ENCODE measurements around the gene SIN3B. TPM values are rescaled to one million over a fixed set of nuclear protein-coding genes. Genes with fewer than 3 reads are reported as not detected.
"Not testable (repeated sequence)": the region's sequence is repeated elsewhere in the genome, so short reads cannot be mapped to it uniquely, and the experiment has no call there.

Gene SIN3B
- polyA plus RNA-seq, 1 donor: 82.8 TPM

DNA sequence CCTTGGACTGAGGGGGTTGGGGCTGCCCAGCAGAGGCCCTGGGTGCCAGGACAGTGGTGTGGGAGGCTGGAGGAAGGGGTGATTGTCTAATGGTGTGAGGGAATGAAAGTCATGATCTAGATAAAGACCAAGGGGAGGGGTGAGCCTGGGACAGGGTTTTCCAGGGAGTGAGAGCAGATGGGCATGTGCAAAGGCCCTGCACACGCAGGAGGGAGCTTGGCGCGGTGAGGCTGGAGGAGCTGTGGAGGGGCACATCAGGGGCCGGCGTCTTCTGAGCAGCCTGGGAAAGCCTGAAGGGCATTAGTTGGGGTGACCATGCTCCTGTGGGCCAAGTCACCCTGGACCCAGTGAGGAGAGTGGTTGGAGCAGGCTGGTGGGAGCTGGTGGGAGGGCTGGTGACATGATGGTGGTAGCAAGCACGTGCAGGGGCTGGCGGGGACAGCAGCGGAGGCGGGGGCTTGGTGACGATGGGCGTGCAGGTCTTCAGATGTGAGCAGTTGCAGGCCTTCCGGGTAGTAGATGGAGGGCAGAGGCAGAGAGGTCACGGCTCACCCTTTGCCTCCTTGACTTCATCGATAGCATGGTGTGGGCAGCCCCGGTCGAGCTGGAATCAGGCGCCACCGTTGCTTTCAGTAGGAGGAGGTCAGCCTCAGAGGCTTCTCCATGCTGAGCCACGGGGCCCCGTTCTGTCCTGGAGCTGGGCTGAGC is 39.4 kb downstream of the SIN3B start:
- no peak for DNase-seq

- DNase-seq: no peak
Measured at GRCh38 chr19:16869331-16869972, 40.3 kb downstream of the SIN3B start.

DNA sequence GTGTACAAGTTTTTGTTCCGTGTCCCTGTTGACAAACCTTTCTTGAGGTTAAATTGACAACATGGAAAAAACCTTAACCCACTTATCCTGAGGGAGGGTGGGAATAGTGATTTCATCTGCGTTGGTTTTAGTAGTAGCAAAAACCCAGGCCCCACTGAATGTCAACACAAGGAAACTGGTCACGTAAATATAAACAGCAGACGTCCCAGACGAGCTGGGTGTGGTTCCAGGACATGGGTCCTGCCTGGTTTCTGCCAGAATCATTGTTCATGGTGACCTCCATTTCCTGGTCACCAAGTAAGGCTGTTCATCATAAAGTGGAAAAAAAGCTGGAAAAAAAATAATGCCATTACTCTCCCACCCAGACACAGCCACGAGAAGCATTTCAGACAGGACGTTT is 42.7 kb downstream of the SIN3B start:
- no peak for DNase-seq

DNA sequence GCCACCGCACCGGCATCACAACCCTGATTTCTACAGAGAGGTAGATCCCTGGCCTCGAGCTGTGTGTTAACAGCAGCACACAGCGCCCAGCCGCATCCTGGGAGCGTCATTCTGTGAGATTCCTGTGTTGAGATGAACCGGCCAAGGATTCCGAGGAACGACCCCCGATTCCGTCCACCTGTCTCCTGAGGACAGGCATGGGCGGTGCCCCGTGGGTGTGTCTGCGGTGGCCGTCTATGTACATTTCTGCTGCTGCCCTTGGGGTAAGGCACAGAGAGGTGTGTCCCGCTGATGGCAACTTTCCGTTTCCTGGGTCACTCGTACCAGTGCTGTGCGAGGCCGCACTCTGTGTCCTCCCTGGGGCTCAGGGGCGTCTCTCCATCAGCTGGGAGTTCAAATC is 43.5 kb downstream of the SIN3B start:
- no peak for DNase-seq

DNA sequence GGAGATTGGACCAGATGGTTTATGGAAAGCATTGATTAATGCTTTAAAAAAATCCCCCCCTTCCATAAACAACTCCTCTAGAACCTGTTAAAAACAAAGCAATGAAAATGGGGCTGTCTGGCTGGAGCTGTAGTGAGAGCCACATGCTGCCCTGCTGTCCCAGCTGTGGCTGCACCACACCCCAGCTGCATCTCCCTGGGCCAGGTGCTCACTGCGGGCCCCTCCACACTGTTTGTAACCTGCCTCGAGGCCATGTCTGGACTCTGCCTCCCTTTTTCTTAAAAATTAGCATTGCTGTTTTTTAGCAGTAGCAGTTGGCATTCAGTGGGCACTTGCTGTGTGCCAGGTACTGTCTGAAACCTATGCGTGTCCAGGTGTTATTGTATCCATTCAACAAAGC is 44.4 kb downstream of the SIN3B start:
- DNase-seq: no peak

DNA sequence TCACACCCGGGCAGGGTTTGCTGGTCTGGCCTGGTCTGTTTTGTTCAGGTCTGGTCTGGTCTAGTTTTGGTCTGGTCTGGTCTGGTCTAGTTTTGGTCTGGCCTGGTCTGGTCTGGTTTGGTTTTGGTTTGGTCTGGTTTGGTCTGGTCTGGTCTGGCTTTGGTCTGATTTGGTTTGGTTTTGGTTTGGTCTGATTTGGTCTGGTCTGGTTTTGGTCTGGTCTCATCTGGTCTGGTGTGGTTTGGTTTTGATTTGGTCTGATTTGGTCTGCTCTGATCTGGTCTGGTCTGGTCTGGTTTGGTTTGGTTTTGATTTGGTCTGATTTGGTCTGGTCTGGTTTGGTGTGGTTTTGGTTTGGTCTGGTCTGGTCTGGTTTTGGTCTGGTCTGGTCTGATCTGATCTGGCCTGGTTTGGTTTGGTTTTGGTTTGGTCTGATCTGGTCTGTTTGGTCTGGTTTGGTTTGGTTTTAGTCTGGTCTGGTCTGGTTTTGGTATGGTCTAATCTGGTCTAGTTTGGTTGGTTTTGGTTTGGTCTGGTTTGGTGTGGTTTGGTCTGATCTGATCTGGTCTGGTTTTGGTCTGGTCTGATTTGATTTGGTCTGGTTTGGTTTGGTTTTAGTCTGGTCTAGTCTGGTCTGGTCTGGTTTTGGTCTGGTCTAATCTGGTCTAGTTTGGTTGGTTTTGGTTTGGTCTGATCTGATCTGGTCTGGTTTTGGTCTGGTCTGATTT is 45.2 kb downstream of the SIN3B start:
- DNase-seq: no peak

- not testable (repeated sequence) for DNase-seq
Measured at GRCh38 chr19:16874978-16875299, 45.7 kb downstream of the SIN3B start.

- DNase-seq: no peak
Measured at GRCh38 chr19:16875584-16876555, 46.7 kb downstream of the SIN3B start.

- DNase-seq: no peak
Measured at GRCh38 chr19:16876904-16877361, 47.7 kb downstream of the SIN3B start.

DNA sequence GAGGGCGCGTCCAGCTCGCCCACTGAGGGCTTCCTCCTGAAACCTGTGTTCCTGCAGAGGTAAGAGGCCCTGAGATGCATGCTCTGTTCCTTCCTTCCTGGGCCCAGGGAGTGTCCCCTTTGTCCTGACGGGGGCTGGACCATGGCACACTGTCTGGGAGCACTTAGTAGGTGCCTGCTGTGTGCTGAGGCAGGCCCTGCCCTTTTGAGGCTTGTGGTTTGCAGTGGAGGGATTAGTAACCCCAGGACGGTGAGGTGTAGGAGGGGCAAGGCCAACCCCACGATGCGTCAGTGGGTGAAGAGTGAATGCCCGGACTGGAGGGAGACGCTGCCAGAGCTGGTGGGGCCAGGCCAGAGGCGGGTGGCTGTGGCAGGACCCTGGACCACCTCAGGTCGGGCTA is 48.4 kb downstream of the SIN3B start:
- DNase-seq: no peak

DNA sequence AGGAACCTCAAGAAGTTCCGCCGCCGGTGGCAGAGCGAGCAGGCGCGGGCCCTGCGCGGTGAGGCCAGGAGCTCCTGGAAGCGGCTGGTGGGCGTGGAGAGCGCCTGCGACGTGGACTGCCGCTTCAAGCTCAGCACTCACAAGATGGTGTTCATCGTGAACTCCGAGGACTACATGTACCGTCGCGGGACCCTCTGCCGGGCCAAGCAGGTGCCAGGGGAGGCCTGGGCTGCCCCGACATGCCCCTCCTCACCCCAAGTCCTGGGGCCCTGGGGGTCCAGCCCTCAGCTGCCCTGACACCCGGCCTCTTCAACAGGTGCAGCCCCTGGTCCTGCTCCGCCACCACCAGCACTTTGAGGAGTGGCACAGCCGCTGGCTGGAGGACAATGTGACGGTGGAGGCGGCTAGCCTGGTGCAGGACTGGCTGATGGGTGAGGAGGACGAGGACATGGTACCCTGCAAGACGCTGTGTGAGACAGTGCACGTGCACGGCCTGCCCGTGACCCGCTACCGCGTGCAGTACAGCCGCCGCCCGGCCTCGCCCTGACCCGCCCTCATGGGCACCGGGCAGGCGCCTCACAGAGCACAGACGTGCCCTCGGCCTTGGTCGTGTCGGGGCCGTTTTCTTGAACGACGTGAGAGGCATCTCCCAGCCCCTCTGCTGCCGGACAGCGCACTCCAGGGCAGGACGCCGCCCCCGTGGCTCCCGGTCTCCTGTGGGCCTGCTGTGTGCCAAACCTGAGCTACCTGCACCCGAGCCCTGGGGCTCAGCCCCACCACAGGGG is 49.2 kb downstream of the SIN3B start:
- DNase-seq: no peak

- no peak for DNase-seq
Measured at GRCh38 chr19:16880884-16881554, 51.8 kb downstream of the SIN3B start.

DNA sequence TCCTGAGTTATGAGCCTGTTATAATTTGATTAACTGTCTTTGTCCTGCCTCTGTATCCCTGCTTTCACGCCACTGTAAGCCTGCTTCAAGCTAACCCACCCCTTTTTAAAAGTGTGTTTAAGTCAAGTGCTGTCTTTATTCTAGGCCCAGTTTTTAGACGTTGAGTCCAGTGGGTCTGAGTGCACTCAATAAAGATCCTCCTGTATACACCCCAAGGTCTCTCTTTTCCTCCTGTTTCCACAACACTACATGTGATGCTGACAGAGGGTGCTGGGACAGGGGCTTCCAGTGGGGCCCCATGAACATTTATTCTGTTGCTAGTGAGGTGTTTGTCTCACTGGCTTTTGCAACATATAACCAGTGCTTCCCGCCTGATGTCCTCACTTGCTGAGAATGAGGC is 52.9 kb downstream of the SIN3B start:
- no peak for DNase-seq

- no peak for DNase-seq
Measured at GRCh38 chr19:16883522-16883921, 54.3 kb downstream of the SIN3B start.

DNA sequence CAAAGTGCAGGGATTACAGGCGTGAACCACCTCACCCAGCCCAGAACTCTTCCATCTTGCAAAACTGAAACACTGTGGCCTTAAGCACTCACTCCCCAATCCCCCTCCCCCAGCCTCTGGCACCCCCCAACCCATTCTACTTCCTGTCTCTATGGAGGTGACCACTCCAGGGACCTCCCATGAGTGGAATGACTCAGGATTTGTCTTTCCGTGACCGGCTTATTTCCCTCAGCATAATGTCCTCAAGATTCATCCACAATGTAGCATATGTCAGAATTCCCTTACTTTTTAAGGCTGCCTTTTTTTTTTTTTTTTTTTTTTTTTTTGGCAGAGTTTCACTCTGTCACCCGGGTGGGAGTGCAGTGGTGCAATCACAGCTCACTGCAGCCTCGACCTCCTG is 56.0 kb downstream of the SIN3B start:
- DNase-seq: no peak

- no peak for DNase-seq
Measured at GRCh38 chr19:16886305-16886880, 57.2 kb downstream of the SIN3B start.

DNA sequence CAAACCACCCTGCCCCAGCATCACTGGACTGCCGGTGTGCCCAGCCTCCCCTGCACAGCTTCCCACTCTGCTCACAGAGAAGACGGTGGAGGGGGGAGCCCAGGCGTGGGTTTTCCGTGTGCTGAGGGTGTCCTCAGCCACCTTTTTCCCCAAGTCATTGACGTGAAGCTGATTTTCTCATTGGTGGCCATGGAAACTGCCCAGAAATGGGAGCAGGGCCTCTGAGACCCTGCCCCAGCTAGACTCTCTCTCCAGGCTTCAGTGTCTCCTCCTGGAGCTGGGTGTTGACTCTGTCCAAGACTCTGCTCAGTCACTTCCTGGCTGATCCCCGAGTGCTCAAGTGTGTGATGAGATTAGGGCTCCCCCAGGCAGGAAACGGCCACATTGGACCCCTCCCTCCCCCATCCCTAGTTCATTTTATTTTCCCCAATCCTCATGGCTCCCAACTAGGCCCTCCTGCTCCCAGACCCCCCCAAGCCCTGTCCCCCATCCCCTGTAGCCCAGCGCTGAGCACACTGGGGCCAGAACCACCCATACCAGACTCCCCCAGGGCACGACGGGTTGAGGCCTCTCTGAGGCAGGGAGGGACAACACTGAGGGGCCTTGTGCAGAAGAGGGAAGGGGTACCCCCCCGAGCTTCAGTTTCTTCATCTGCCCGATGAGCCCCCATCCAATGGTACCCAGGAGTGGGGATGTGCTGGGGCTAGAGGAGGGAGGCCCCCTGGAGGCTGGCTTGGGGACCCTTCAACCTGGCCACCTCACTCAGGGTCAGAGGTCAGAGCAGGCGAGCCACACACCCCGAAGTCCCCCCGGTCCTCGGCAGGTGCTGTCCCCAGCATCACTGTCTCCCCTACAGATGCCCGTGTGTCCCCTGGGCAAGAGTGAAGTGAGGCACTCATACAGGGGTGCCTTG is 58.4 kb downstream of the SIN3B start:
- no peak for DNase-seq

DNA sequence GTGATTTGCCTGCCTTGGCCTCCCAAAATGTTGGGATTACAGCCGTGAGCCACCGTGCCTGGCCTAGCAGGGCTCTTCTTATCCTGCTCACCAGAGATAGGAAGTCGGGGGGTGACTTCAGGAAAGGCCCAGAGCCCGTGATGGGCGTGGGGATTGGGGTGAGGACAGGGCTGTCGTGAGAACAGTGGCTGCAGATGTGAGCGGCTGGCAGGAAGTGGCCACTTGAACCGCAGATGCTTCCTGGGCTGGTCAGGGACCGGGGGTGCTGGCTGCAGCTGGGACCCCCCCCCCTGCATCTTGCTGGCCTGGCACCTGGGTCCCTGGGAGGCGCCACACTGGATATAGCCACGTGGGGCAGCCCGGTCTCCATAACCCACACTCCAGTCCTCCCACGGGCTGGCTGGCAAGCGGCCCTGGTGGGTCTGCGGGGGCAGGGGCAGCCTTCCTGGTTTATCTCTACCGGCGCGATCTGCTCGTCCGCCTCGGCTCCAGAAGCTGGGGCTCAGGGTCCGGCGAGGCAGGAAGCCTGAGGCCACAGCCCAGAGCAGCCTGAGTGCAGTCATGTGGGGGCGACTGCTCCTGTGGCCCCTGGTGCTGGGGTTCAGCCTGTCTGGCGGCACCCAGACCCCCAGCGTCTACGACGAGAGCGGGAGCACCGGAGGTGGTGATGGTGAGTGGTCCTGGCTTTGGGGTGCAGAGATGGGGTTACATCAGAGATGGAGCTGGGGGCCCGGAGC is 59.6 kb downstream of the SIN3B start, which contains the start of gene F2RL3:
Gene F2RL3 (plus strand): TSS at position 371 of the 737 bp plus-strand sequence. CDS start 191 bp downstream, at position 562.
- no peak for DNase-seq

Data from left kidney (tissue), 2 donors.